Renal cortex interstitium (tissue), 15 donors: ENCODE measurements around the gene OLIG3. TPM values are rescaled to one million over a fixed set of nuclear protein-coding genes. Genes with fewer than 3 reads are reported as not detected.
A peak's percentile ranks its signal among the peaks of the same experiment; 100 is the strongest.

Experiments used
- DNase-seq, 11 donors: peaks; one replicate each; pipeline ENCODE4 v3.0.0-alpha.2; 2013; ENCODE audit warnings: low read depth in 9 of 11, low spot score in 4 of 11; ENCODE audit errors: extremely low read depth in 1 of 11
- long read RNA-seq, 16 experiments: transcript quantifications; one replicate each; lab custom pipeline, GENCODE V29; 2026
- polyA plus RNA-seq, 3 donors: library from polyadenylated mRNA; unstranded; fragments of 120-200 nt; gene quantifications; one replicate each; pipeline ENCODE4 v1.2.1, GENCODE V29; 2013; ENCODE audit not compliant: insufficient read length in 3 of 3

Gene OLIG3
- not detected for polyA plus RNA-seq
- long read RNA-seq, donor 1 = 0 reads
- long read RNA-seq, donor 2 = 0 reads
- long read RNA-seq, donor 3 = 0 reads
- long read RNA-seq, donor 4 = 0 reads
- long read RNA-seq, donor 5 = 0 reads
- long read RNA-seq, donor 6 = 0 reads
- long read RNA-seq, donor 7 = 0 reads
- long read RNA-seq, donor 8 = 0 reads
- long read RNA-seq, donor 9 = 0 reads
- long read RNA-seq, donor 10 = 0 reads
- long read RNA-seq, donor 11 = 0 reads
- long read RNA-seq, donor 12 = 0 reads
- long read RNA-seq, donor 13 = 0 reads
- long read RNA-seq, donor 14 = 0 reads
- long read RNA-seq, donor 15 = 0 reads
- long read RNA-seq, donor 16 = 0 reads

DNA sequence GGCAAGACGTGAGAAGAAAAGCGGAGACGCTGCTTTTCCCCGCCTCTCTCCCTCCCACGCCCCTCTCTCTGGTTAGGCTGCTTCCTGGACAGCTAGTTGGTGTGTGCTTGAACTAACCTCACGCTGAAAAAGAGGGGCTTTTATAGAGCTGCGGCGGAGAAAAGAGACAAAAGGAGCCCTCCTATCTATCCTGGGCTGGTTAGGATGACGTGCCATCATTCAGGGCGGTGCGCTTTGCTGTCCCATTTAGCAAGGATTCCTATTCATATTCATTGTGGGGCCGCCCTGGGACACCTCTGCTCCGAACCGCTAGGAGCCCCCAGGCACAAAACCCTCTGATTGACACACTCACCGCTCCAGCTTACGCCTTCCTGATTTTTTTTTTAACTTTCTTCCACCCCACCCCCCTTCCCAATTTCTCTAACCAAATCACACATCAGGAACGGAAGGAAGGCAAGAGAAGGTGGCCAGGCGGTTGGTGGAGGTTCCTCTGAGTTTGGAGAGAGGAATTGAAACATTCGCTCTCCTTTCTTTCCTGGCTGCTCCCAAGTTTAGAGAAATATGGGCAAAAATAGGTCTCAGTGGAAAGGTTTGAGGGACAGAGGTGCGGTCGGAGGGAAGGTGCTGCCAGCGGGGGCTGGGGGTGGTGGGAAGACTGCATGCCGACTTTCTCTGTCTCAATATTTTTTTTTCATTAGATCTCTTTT, at the start of gene OLIG3:
Gene OLIG3, minus strand, starts transcription at position 114 of the 707 bp plus-strand sequence. CDS start 224 bp downstream, outside the sequence.
- DNase-seq = no peak

DNA sequence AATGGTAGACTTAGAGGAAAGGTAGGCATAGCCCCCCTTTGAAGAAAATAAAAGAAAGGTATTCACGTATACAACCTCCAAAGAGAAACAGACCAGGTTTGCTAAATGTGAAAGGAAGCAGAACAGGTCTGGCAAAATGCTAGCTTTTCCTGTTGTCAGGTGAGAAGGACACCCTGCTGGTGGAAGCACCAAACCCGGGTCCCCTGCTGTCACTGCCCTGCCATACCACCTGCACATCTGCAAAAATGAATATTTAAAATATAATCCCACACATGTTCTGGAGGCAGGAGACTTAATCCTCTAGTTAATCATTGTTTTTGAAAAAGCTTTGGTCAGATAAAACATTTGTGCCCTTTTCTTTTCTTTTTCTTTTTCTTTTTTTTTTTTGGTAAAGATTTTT, 48.9 kb upstream of the OLIG3 start:
- no peak for DNase-seq

DNA sequence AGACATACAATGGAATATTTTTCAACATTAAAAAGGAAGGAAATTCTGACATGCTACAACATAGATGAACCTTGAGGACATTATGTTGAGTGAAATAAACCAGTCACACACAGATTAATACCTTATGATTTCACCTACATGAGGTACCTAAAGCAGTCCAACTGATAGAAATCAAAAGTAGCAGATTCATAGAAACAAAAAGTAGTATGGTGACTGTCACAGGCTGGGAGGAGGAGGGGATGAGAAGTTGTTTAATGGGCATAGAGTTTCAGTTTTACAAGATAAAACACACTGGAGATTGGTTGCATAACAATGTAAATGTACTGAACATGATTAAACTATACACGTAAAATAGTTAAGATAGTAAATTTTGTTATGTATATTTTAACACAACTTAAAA, 48.5 kb upstream of the OLIG3 start:
- no peak for DNase-seq

DNA sequence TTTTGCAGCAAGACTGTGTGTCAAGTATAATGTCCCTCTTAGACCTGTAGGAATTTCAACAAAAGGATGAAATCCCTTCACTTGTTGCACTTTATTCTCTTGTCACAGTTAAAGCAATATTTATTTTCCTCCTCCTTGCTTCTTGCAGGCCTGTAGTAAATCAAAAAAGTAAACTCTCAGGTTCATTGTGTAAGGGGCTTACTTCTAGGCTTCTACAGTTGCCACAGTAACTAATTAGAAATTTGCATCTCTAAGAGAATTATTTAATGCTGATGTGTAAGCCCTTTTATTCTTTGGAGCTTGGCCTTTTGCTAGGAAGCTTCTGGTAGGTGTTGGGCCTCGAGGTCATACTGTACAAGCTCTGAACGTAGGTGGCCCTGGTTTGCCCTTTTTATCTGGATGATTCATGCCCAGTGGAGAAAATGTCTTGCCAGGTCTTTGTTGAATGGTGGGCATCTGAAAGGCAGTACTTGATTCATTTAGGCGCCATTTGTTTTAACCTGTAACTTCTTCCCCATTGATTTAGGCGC, 47.4 kb upstream of the OLIG3 start:
- no peak for DNase-seq

DNA sequence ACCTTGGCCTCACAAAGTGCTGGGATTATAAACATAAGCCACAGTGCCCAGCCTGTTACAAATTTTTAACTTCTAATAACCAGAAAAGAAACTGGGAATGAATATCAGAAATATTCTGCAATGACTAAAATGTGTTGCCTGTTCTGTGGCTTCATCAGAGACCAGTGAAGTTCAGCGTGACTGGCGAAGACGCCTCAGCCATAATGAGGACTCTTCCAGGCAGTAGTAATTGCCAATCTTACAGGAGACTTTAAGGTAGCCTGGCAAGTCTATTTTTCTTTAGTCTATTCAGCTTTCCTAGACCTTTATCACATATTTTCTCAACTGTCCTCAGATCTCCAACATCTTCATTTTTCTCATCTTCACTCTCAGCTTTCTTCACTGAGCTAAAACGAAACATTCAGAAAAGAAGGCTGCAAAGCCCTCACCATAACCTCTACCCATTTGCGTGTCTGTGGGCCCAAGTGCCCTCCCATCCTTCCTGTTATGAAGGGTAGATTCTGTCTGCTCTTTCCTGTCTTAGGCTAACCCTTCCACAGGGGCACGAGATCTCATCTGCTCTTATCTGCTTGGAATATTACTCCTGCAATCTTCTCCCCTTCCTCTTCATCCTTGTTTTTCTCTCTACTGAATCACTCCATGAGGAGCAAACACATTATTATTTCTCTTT, 42.0 kb upstream of the OLIG3 start:
- DNase-seq = no peak

DNA sequence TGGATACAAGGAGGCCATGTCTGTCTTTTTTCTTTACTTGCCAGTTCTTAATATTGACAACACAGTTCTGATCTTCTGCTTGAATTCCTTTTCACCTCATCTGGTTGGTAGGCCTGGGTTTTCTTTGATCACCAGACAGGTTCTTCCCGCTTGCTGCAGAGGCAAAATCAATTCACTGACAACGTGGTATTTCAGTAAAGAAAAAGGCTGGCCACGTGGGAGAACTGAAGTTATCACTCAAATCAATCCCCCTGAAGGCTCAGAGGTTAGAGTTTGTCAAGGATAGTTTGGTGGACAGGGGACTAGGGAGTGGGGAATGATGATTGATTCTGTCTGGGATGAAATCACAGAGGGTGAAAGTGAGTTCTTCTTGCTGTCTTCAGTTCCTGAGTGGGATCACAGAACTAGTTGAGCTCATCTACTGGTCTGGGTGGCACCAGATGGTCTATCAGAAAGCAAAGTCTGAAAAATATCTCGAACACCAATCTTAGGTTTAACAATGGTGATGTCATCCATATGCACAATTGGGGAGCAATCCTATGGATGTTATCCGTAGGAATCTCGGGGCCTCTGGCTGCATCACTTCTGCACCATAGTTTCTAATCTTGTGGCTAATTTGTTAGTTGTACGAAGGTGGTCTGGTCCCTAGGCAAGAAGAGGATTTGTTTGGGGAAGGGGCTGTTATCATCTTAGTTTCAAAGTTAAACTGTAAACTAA, 37.3 kb upstream of the OLIG3 start:
- DNase-seq = no peak

DNA sequence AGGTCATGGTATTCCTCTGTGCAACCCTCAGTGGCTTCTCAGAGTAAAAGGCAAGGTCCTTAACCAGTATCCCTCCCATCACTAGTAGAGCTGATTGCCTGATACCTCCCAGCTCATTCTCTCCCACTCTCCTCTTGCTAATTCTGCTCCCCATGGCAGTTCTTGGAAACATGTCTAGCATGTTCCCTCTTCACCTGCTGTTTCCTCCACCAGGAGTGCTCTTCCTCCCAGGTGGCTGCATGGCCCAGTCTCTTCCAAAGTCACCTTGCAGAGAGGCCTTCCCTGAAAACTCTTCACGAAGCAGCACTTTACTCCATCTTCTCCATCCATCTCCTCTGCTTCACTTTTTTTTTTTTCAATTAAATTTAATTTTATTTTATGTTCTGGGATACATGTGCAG, 36.2 kb upstream of the OLIG3 start:
- no peak for DNase-seq

DNA sequence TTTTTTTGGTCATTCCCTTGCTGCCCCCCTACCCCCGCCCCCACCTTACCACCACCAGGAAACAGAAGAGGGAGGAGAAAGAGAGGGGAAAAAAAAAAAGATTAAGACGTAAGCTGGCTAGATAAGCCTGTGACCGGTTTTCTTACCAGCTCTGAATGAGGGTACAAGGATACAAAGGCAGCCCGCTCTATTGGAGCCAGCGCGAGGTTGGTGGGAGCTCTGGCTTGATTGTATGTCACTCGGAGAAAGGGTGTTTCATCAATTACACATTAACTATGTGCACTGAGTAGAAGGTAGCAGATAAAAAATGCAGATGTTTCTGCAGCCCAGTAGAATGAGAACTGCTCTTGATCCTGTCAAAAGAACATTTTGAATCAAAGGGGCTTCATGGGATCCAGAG, 28.6 kb upstream of the OLIG3 start:
- DNase-seq = no peak

DNA sequence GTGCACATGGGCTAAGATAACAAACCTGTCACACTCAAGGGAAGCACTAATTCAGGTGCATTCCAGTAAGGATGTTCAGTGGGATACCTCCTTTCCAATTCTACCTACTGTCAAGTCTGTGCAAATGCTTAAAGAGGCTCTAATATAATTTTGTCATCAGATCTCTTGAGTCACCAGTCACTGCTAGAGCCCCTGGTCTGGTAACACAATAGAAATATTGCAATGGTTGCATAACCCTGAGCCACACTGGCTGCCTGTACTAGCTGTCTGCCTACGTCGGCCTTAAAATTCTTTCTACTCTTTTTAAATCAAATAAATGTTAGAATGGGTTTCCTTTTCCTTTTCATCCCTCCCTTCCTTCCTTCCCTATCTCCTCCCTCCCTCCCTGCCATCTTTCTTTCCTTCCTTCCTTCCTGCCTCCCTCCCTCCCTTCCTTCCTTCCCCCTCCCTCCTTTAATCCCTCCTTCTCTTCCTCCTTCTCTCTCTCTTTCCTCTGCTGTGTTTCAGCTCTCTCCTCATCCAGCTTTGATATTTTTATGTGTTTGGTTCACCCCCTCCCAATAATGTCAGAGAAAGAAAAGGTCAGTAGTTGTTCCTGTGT, 28.1 kb upstream of the OLIG3 start:
- no peak for DNase-seq

DNA sequence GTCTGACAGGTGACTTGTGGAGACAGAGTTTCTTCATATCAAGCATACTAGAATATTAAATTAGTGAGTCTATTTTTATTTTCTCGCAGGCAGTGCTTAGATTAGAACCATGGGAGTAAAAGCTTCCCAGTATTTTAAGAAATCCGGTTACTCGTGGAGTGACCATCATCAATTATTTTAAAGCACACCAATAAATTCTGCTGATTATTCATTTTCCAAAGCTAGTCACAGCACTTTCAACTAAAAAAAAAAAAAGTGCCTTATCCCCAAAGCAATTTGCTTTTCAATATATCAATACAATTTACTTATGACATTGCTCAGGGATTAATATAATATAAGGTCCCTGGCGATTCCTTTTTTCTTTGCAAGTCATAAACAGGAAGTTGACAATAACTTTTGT, 26.3 kb upstream of the OLIG3 start:
- DNase-seq = no peak

DNA sequence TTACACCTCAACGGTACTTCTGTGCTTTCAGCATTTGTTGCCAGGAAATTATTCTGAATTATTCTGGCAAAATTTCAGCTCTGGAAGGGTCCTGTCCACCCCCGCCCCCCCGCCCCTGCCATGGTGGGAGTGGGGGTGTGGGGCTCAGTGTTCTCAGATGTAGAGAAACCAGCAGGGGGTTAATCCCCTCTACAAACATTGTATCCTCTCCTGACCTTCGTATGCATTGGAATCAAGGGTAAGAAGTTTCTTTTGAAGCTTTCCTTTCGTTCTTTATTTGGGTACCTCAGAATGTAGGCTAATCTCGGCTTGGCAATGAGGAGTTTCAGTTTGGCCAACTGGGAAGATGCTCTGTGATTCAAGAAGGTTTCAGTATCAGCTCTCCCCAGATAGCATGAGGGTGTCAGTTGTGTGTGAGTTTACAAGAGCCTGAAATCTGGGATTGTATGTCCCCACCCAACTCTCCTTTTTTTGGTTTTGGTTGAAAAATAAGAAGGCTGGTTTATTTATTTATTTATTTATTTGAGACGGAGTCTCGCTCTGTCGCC, 25.5 kb upstream of the OLIG3 start:
- no peak for DNase-seq

DNA sequence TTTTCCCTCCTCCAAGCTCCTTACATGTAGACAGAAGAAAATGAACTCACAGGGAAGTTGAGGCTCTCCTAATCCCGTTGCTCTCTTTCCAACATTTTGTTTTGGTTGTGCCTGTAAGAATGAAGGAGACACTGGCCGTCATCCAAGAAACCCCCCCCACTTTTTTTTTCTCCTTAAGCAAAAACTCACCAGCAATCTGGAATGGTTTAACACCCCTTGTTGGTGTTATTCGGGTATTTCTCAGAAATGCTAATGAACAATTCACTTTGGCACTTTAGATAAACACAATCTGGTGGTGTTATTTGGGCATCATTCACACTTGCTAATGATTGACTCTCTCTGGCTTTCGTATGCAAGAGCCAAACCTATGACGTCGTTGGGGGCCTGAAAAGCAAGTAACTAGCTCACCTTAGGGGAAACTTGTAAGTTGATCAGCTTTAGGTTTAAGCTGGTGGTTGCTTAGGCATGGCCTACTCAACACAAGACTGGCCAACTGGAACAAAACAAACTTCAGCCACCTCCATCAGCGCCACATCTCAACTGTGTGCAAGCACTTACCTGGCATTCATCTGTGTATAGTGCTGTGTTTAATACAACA, 24.3 kb upstream of the OLIG3 start:
- peak in 1 of 11 donors; percentile 50 for DNase-seq

DNA sequence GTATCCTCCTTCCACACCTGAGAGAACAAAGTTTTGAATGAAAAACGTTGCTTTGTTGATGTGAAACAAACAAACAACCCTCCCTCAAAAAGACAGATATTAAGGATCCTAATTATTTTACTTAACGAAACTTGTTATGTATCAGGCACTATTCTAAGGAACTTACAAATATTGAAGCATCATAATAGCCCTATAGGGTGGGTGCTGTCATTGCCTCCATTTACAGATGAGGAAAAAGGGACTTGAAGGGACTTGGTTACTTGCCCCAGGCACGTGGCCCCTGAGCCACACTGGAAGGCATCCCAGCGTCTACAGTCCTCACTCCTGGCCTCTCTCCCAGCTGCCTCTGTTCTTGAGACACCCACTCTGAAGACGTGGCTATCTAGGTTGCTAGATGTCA, 20.2 kb upstream of the OLIG3 start:
- no peak for DNase-seq

DNA sequence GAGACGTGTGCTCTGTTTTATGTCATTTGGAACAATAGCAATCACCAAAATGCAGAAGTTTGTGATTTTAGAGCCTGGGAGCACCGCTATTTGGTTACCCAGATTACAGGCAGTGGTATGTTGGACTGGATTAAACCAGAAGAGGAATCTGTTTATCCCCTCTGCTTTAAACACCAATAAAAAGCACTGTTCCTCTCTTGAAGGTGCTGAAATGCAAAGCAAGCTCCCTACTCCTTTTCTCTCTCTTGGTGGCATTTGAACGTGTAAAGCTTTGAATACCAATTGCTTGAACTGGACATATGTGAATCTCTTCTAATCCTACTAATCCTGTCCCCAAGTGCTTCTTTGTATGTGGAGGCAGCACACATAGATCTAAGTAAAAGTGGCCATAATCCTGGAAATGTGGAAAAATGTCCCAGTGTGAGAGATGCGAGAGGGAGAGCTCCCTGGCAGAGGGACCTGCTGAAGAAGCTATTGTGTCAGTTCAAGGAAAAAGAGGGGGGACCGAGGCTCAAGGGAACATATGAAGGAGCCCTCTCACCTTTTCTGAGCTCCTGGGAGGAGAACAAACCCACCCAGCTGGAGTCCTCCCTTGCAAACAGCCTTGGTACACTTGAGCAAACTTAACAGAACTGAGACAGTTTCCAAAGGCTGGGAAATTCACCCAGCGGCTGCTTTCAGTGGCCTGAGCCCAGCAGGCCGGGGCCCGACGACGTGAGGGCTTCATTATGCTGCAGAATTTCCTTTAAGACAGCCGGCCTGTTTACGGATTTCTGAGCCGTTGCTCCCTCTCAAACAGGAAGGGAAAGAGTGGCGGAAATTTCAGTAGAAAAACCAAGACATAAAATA, 18.8 kb upstream of the OLIG3 start:
- no peak for DNase-seq

DNA sequence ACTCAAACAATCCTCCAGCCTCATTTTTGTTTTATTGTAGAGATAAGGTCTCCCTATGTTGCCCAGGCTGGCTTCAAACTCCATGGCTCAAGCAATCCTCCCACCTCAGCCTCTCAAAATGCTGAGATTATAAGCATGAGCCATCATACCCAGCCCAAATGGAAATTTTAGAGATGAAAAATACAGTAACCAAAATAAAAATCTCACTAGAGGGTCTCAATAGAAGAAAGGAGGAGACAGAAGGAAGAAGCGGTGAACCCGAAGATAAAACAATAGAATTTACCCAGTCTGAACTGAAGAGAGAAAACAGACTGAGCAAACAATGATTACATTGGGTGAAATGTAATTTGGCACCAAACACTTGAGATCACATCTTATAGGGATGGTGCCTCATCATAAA, 16.7 kb upstream of the OLIG3 start:
- DNase-seq = no peak

DNA sequence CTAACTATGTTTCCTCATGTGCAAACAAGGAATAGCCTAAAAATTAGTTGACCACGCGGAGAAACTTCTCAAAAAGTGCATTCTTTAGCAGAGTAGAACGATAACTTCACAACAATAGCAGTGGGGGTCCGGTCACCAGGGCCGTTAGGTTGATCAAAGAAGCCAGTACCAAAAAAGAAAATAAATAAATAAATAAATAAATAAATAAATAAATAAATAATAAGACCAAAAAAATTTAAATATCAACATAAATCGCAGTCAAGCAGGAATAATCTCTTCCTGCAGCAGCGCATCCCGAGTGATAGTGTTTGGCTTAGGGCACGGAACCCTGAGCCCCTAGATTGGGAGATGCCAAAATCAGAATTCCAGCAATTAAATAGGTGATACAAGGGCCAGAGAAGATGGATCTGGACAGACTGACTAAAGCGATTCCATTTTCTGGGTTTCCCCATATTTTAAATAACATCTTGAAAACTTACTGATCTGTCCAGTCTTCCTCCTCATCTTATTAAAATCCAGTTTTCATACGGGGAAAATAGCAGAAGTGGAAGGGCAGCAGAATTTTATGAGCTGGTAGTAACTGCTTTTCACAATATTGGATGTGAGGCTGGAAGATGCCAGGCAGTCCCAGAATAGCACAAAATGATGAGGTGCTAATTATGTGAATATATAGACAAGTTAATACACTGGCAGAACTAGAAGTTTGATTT, 4.4 kb upstream of the OLIG3 start:
- no peak for DNase-seq
